Upper lobe of right lung (tissue), 1 donor: Measurements from ENCODE around the gene CLRN1. TPM values are rescaled to one million over a fixed set of nuclear protein-coding genes. Genes with fewer than 3 reads are reported as not detected.

ENCODE experiments used
- ATAC-seq: fragments of 200-7000 bp; cut with Tn5 transposase; one replicate; pipeline ENCODE4 v1.9.1; 2020; ENCODE audit warnings: mild to moderate bottlenecking, moderate library complexity
- DNase-seq: peaks from one replicate; pipeline ENCODE4 v3.0.0-alpha.2; 2020
- H3K27ac ChIP-seq: fragments of 200-600 bp; one replicate; pipeline ENCODE4 v1.8.0; 2022
- H3K27me3 ChIP-seq: fragments of 200-600 bp; one replicate; pipeline ENCODE4 v1.8.0; 2022; ENCODE audit warnings: mild to moderate bottlenecking
- H3K36me3 ChIP-seq: fragments of 200-600 bp; one replicate; pipeline ENCODE4 v1.8.0; 2022
- H3K4me1 ChIP-seq: fragments of 200-600 bp; one replicate; pipeline ENCODE4 v1.8.0; 2022
- H3K4me3 ChIP-seq: fragments of 200-600 bp; one replicate; pipeline ENCODE4 v1.8.0; 2022; ENCODE audit warnings: mild to moderate bottlenecking
- H3K9me3 ChIP-seq: fragments of 200-600 bp; one replicate; pipeline ENCODE4 v1.8.0; 2022
- intact Hi-C: fragments of 100-400 bp; cut with DNase I; formaldehyde crosslinking; loops from one replicate; pipeline ENCODE4 v1.11.0; 2022
- total RNA-seq: library from RNA; stranded (reverse); fragmentation: NEBNext Ultra II Directional; extraction: Animal tissue kit (Norgen Biotek cat#: 25700); gene quantifications from one replicate; pipeline ENCODE4 v1.2.1, GENCODE V29; 2021
- TF ChIP-seq, protein P1 (sequence below): fragments of 200-600 bp; IDR thresholded peaks from one replicate; pipeline ENCODE4 v1.8.0; 2022; ENCODE audit warnings: antibody characterized with exemption
- donor health status: DM: no; HTN: yes; CAD: no; lungs with severe emphysema.

Gene CLRN1
- total RNA-seq, 1 donor from 2014 or later: not detected

DNA sequence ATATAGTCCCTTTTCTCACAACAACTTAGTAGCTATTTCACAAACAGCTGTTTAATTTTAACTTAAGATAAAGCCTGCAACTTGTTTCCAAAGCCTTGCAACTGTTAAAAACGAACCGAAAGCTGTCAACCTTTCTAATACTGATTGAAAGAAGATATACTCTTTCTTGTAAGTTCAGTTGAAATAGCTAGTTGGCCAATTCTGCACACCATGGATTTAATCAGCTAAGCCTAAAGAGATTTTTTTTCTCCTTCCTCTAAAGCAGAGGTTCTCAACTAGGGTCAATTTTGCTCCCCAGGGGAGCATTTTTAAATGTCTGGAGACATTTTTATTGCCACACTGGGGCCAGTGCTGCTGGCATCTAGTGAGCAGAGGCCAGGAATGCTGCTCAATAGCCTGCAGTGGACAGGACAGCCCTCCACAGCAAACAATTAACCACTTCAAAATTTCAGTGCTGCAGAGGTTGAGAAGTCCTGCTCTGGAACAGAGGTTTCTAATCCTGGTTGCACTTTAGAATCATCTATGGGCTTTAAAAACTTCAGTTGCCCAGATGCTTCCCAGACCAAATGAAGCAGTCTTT is 93.4 kb downstream of the CLRN1 start:
- TF ChIP-seq, protein P1, sequence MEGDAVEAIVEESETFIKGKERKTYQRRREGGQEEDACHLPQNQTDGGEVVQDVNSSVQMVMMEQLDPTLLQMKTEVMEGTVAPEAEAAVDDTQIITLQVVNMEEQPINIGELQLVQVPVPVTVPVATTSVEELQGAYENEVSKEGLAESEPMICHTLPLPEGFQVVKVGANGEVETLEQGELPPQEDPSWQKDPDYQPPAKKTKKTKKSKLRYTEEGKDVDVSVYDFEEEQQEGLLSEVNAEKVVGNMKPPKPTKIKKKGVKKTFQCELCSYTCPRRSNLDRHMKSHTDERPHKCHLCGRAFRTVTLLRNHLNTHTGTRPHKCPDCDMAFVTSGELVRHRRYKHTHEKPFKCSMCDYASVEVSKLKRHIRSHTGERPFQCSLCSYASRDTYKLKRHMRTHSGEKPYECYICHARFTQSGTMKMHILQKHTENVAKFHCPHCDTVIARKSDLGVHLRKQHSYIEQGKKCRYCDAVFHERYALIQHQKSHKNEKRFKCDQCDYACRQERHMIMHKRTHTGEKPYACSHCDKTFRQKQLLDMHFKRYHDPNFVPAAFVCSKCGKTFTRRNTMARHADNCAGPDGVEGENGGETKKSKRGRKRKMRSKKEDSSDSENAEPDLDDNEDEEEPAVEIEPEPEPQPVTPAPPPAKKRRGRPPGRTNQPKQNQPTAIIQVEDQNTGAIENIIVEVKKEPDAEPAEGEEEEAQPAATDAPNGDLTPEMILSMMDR: no peak
- intact Hi-C loops: no loop called here
- Histone ChIP-seq H3K36me3 (no peaks in the 10 kb centered on the region), H3K27ac (no peak overlapping the region), H3K4me3 (no peak overlapping the region), H3K9me3 (no peaks in the 10 kb centered on the region), H3K4me1 (no peaks in the 10 kb centered on the region), H3K27me3 (peaks cover under 1% of the 10 kb centered on the region)
- ATAC-seq (peak; percentile 84), DNase-seq (no peak)

DNA sequence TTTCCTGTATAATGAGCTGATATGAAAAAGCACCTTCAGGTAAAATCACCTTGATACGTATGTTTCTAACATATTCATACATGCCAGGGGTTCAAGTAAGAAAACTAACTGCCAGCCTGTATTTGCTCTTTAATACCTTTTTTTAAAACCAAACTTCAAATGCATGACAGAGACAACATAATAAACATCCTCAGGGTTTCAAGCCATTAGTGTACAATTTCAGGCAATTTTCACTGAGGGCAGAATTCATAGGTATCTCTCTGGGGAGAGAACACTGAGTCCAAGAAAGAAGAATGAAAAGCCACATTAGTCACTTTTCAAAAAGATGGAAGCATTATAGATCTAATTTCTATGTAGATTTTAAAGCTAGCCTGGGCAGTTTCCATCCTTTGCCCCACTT is 94.2 kb downstream of the CLRN1 start:
- intact Hi-C loops: no loop called here
- ATAC-seq (no peak), DNase-seq (no peak)
- Histone ChIP-seq H3K9me3 (no peaks in the 10 kb centered on the region), H3K4me1 (no peaks in the 10 kb centered on the region), H3K4me3 (no peak overlapping the region), H3K27me3 (no peaks in the 10 kb centered on the region), H3K27ac (no peak overlapping the region), H3K36me3 (no peaks in the 10 kb centered on the region)
- TF ChIP-seq, protein P1: no peak

DNA sequence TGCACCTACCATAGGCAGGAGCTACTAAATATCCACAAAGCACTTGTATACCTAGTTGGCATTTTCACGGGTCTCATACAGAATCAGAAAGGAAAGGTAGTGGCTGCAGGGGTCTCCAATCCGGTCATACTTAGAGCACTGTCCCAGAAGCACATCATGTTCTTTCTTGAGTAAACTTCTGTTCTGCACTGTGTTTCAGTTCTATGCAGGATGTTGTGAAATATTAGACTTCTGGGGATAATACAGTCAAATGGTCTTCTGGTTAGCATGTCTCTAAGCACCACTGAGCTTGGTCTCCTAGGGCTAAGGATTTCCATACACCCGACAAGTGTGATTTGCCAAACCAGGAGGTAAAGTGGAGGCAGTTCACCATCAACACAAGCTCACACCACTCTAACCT is 95.2 kb downstream of the CLRN1 start:
- ATAC-seq: no peak

DNA sequence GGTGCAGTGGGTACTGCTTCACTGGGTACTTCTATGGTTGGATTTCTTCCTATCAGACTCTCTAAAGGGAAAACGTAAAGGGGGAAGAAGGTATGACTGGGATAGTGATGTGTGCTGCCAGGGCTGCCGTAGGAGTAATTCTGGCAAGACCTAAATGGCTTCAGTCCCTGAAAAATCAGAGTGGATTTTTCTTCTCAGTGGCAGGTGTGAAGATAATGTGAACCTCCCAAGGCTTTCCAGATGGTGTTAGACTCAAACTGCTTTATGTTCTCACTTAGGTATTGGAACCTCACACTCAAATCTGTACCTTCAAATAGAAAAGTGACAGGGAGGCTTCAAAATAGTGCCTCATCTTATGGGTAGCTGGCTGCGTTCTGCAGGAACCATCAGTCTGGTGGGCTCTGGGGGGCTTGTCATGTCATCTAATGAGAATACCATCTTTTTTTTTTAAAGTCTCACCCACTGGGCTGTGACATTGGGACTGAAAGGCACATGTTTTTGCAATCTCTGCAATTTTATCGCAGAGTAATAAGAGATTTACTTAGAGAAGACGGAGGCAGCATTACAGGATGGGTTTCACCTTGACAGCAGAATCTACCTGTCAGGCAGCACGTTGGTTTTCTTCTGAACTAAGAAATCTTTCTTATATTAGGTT is 95.8 kb downstream of the CLRN1 start:
- Histone ChIP-seq H3K36me3 (no peaks in the 10 kb centered on the region), H3K27me3 (no peaks in the 10 kb centered on the region), H3K4me1 (no peaks in the 10 kb centered on the region), H3K4me3 (no peak overlapping the region), H3K9me3 (no peaks in the 10 kb centered on the region), H3K27ac (no peak overlapping the region)
- intact Hi-C loops: no loop called here
- DNase-seq: no peak
- no peak for ATAC-seq
- TF ChIP-seq, protein P1: no peak

More for the DNA sequence above, 95.2 kb downstream of the CLRN1 start:
- no peaks in the 10 kb centered on the region for H3K27me3 ChIP-seq
- TF ChIP-seq, protein P1: no peak
- H3K4me1 ChIP-seq: no peaks in the 10 kb centered on the region
- intact Hi-C loops: no loop called here
- H3K4me3 ChIP-seq: no peak overlapping the region
- no peak for DNase-seq
- no peaks in the 10 kb centered on the region for H3K9me3 ChIP-seq
- H3K36me3 ChIP-seq: no peaks in the 10 kb centered on the region
- no peak overlapping the region for H3K27ac ChIP-seq

Other genes starting within 250 kb of the CLRN1 start
- 16.9 TPM for gene SIAH2, start 209.6 kb downstream of the CLRN1 start, total RNA-seq
- not detected for gene MINDY4B, start 67.3 kb downstream of the CLRN1 start, total RNA-seq
- 0.69 TPM for gene MED12L, start 112.9 kb upstream of the CLRN1 start, total RNA-seq
- gene GPR171, start 230.5 kb upstream of the CLRN1 start, total RNA-seq: 3.2 TPM